Large intestine (tissue), 12 donors: ENCODE results near the gene IFNA7. TPM values are rescaled to one million over a fixed set of nuclear protein-coding genes. Genes with fewer than 3 reads are reported as not detected.
"Not testable (repeated sequence)": the region's sequence is repeated elsewhere in the genome, so short reads cannot be mapped to it uniquely, and the experiment has no call there.

Experiments used
- DNase-seq, 2 donors: peaks; one replicate each; pipeline versions ENCODE4 v3.0.0 to v3.0.0-alpha.2; 2013
- H3K27ac ChIP-seq: one replicate; pipeline ENCODE4 v1.5.1; 2013; ENCODE audit warnings: low read length
- H3K27me3 ChIP-seq: 2 replicates; pipeline ENCODE4 v1.6.1; 2013; ENCODE audit warnings: low read length; ENCODE audit not compliant: control insufficient read depth, insufficient read depth
- H3K36me3 ChIP-seq: 2 replicates; pipeline ENCODE4 v1.6.1; 2013; ENCODE audit warnings: low read length; ENCODE audit not compliant: control insufficient read depth, insufficient read depth
- H3K4me1 ChIP-seq: one replicate; pipeline ENCODE4 v1.6.1; 2013; ENCODE audit warnings: low read length; ENCODE audit not compliant: control insufficient read depth, insufficient read depth
- H3K4me3 ChIP-seq: one replicate; pipeline ENCODE4 v1.5.1; 2013; ENCODE audit warnings: low read length
- H3K9me3 ChIP-seq: one replicate; pipeline ENCODE4 v1.6.1; 2013; ENCODE audit warnings: mild to moderate bottlenecking, low read depth, low read length, moderate library complexity; ENCODE audit not compliant: control insufficient read depth
- WGBS: methylation state at CpG from one replicate; pipeline ENCODE4 v1.1.5; 2013; ENCODE audit warnings: low lambda C conversion rate; ENCODE audit not compliant: insufficient coverage; 5-methylcytosine and 5-hydroxymethylcytosine counted together
- long read RNA-seq, 11 donors: transcript quantifications; one replicate each; lab custom pipeline, GENCODE V29; 2026
- polyA plus RNA-seq: library from polyadenylated mRNA; unstranded; fragments of 120-200 nt; gene quantifications from one replicate; pipeline ENCODE4 v1.2.1, GENCODE V29; 2013

Gene IFNA7
- not detected for polyA plus RNA-seq
- long read RNA-seq, donor 1: 0 reads
- long read RNA-seq, donor 2: 0 reads
- long read RNA-seq, donor 3: 0 reads
- long read RNA-seq, donor 4: 0 reads
- long read RNA-seq, donor 5: 0 reads
- long read RNA-seq, donor 6: 0 reads
- long read RNA-seq, donor 7: 0 reads
- long read RNA-seq, donor 8: 0 reads
- long read RNA-seq, donor 9: 0 reads
- long read RNA-seq, donor 10: 0 reads
- long read RNA-seq, donor 11: 0 reads

GRCh38 chr9:21202105-21202504 is at the start of gene IFNA7:
IFNA7 (minus strand) TSS chr9:21202205; CDS start chr9:21202165, 40 bp downstream.
- not testable (repeated sequence) for H3K9me3 ChIP-seq, DNase-seq, H3K4me1 ChIP-seq, H3K27me3 ChIP-seq, H3K36me3 ChIP-seq, H3K4me3 ChIP-seq, H3K27ac ChIP-seq
- 73% methylated on average over 2 of the region's 4 CpGs for WGBS

DNA sequence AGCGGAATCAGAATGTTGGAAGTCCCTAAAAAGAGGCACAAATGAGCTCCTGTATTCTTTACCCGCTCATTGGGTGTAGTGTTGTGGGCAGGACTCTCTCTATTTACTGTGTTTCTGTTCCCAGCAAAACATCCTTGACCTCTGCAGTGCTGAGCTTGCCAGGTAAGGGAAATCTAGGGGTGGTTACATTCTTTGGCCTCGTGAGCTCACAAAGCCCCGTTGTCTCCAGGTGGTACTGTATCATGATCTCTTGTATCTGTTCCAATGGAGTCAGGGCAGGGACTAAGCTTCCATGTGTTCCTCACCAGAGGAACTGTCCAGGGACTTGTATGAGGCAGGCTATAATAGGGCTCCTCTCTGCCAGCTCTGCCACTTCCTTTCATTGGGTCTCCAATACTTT is 49.6 kb upstream of the IFNA7 start:
- Histone ChIP-seq H3K4me1 (no peaks in the 10 kb centered on the region), H3K9me3 (no peaks in the 10 kb centered on the region), H3K27ac (no peak overlapping the region), H3K27me3 (peaks cover 3% of the 10 kb centered on the region), H3K36me3 (no peaks in the 10 kb centered on the region), H3K4me3 (no peak overlapping the region)
- no CpG with 5 or more reads among the region's 4 CpGs for WGBS
- DNase-seq: no peak

GRCh38 chr9:21251190-21251589 is 49.2 kb upstream of the IFNA7 start:
- DNase-seq: no peak
- Histone ChIP-seq H3K9me3 (no peaks in the 10 kb centered on the region), H3K27ac (no peak overlapping the region), H3K36me3 (no peaks in the 10 kb centered on the region), H3K4me1 (no peaks in the 10 kb centered on the region), H3K27me3 (peaks cover 3% of the 10 kb centered on the region), H3K4me3 (no peak overlapping the region)
- no CpG with 5 or more reads among the region's 1 CpG for WGBS

DNA sequence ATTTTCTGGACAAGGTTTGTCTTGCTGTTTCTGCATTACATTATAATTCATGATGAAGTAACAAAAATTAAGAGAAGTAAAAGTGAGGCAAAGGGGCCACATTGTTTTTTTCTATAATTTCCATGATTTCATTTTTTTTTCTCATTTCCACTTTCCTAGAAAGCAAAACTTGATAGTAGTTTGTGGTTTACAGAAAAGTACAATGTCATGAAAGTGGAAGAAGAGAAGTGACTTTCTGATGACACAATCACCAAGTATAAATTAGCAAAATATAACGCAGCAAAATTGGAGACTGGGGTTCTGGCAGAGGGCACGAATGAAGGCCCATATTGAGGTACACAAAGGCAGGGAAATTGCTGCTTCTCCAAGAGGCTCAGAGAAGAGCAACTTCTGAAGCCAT is 42.8 kb upstream of the IFNA7 start:
- H3K36me3 ChIP-seq: no peaks in the 10 kb centered on the region
- H3K4me3 ChIP-seq: no peak overlapping the region
- no peak for DNase-seq
- no peak overlapping the region for H3K27ac ChIP-seq
- WGBS: no CpG with 5 or more reads among the region's 2 CpGs
- no peaks in the 10 kb centered on the region for H3K9me3 ChIP-seq
- H3K27me3 ChIP-seq: no peaks in the 10 kb centered on the region
- no peaks in the 10 kb centered on the region for H3K4me1 ChIP-seq

DNA sequence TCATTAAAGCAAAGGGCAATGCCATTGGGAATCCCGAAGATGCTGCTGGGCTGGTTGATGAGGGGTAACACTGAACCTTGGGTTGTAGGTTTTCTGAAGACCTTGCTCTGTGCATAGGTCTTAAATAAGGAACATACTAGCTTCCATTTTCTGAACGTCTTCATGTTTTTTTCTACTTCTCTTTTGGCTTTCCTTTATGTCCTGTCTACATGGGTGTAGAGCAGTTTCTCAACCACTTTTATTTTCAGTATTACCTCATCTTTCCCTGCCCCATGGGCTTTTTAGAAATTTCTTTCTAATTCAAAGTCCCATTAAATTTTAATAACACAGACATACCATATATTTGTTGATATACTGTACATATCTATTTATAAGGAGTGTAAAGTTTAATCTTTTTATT is 37.9 kb upstream of the IFNA7 start, which contains the start of gene IFNA14:
IFNA14 (minus strand) TSS at position 95 of the 400 bp plus-strand sequence; CDS start at position 25, 70 bp downstream.
- no peaks in the 10 kb centered on the region for H3K4me1 ChIP-seq
- H3K36me3 ChIP-seq: no peaks in the 10 kb centered on the region
- no peak within 1 kb of the TSS for H3K27ac ChIP-seq
- no peak within 1 kb of the TSS for H3K4me3 ChIP-seq
- no peak for DNase-seq
- no peaks in the 10 kb centered on the region for H3K27me3 ChIP-seq
- no peaks in the 10 kb centered on the region for H3K9me3 ChIP-seq
- WGBS: 80% methylated on average over 1 of the region's 2 CpGs

GRCh38 chr9:21236360-21236714 is 34.3 kb upstream of the IFNA7 start:
- WGBS: no CpG with 5 or more reads among the region's 1 CpG
- not testable (repeated sequence) for H3K4me1 ChIP-seq, H3K27ac ChIP-seq, H3K4me3 ChIP-seq, H3K27me3 ChIP-seq, H3K9me3 ChIP-seq, DNase-seq, H3K36me3 ChIP-seq

DNA sequence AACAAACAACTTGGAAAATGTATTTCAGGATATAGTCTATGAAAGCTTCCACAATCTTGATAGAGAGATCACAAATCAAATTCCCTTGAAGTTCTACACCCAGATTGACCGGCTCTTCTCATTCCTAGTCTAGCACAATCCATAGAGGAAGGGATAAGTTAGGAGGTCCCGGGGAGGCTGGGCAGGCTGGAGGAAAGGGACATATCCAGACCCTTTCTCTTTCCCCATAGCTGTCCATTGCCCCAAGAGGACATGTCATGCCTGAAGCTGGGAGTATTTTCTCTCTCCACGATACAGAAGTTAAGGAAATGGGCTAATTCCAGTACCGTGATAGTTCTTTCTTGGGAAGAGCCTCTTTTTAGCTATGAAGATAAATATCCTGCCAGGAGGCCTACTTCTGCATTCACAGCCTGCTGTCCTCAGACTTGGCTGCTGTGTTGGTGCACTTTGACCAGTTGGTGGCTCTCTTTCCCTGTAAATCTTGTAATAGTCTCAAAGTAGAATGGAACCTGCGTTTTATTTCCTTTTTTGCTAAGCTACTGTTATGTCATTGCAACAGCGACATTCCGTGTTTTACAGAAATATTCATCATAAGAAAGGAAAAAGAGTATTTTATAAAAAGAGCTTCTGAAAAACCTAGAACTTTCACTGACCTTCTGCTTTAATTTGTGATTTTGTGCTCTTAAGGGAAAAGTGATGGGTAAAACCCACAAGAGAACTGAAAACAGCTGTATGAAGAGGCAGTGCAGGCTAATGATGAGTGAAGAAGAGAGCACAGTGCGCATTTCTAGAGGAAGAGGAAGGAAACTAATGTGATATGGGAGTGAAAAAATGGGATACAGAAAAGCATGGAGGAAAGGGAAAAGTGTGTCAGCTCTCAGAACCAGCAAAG is 33.7 kb upstream of the IFNA7 start:
- DNase-seq: peak in 1 of 2 donors; percentile 17
- not testable (repeated sequence) for H3K4me3 ChIP-seq, H3K36me3 ChIP-seq, H3K9me3 ChIP-seq, H3K27ac ChIP-seq, H3K4me1 ChIP-seq, H3K27me3 ChIP-seq
- WGBS: no CpG with 5 or more reads among the region's 8 CpGs

- Histone ChIP-seq H3K4me3 (no peak overlapping the region), H3K27me3 (no peaks in the 10 kb centered on the region), H3K9me3 (no peaks in the 10 kb centered on the region), H3K4me1 (no peaks in the 10 kb centered on the region), H3K27ac (no peak overlapping the region), H3K36me3 (no peaks in the 10 kb centered on the region)
- WGBS: no CpG with 5 or more reads among the region's 4 CpGs
- no peak for DNase-seq
These were observed 32.2 kb upstream of the IFNA7 start for GRCh38 chr9:21234153-21234687.

DNA sequence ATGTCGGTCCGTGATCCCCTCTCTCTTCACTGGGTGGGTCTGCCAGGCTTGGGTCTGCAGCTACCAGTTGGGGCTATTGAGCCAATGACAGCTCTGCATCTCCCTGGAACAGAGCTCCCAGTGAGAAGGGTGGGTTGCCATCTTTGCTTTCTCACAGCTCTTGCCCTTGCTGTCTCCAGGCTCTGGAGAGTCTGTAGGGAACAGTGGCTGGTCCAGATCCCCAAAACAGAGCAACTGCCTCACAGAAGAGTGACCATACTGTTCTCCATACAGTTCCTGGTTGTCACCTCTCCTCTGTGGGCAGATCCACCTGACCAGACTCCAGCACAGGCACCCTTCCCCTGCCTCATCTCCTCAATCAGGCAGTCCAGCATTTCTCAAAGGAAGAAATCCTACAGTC is 31.3 kb upstream of the IFNA7 start:
- Histone ChIP-seq H3K27me3 (no peaks in the 10 kb centered on the region), H3K4me3 (no peak overlapping the region), H3K4me1 (no peaks in the 10 kb centered on the region), H3K27ac (no peak overlapping the region), H3K9me3 (no peaks in the 10 kb centered on the region), H3K36me3 (no peaks in the 10 kb centered on the region)
- no CpG with 5 or more reads among the region's 2 CpGs for WGBS
- no peak for DNase-seq

DNA sequence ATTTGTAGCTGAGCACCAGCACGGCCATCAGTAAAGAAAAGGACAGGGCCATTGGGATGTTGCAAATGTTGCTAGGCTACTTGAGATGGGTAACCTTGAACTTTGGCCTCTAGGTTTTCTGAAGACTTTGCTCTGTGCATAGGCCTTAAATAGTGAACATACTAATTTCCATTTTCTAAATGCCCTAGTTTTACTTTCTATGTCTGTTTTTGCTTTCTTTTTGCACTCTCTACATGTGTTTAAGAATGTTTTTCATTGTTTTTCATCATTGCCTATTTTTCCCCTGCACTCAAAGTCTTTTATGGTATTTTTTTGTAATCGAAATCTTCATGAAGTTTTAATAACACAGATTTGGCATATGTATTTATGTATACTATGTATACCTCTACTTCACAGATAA is 26.1 kb upstream of the IFNA7 start, which contains the start of gene IFNA17:
IFNA17 (minus strand) TSS at position 101 of the 400 bp plus-strand sequence; CDS start at position 52, 49 bp downstream.
- H3K9me3 ChIP-seq: no peaks in the 10 kb centered on the region
- no peak for DNase-seq

More for the DNA sequence above, 26.1 kb upstream of the IFNA7 start, which contains the start of gene IFNA17:
- H3K27ac ChIP-seq: no peak within 1 kb of the TSS
- H3K27me3 ChIP-seq: no peaks in the 10 kb centered on the region
- WGBS: 100% methylated on average over 1 of the region's 2 CpGs
- H3K4me3 ChIP-seq: no peak within 1 kb of the TSS
- no peaks in the 10 kb centered on the region for H3K36me3 ChIP-seq
- no peaks in the 10 kb centered on the region for H3K4me1 ChIP-seq
